Measurements from ENCODE around the gene CBX3.
"Not testable (repeated sequence)": the region's sequence is repeated elsewhere in the genome, so short reads cannot be mapped to it uniquely, and the experiment has no call there.

Gene CBX3

GRCh38 chr7:26171601-26172000, 29.9 kb upstream of the CBX3 start:
- DNase-seq = no peak

GRCh38 chr7:26172048-26172447, 29.5 kb upstream of the CBX3 start:
- DNase-seq = no peak

DNA sequence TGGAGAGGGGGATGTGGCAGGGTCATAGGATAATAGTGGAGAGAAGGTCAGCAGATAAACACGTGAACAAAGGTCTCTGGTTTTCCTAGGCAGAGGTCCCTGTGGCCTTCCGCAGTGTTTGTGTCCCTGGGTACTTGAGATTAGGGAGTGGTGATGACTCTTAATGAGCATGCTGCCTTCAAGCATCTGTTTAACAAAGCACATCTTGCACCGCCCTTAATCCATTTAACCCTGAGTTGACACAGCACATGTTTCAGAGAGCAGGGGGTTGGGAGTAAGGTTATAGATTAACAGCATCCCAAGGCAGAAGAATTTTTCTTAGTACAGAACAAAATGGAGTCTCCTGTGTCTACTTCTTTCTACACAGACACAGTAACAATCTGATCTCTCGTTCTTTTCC, 25.6 kb upstream of the CBX3 start:
- not testable (repeated sequence) for DNase-seq

DNA sequence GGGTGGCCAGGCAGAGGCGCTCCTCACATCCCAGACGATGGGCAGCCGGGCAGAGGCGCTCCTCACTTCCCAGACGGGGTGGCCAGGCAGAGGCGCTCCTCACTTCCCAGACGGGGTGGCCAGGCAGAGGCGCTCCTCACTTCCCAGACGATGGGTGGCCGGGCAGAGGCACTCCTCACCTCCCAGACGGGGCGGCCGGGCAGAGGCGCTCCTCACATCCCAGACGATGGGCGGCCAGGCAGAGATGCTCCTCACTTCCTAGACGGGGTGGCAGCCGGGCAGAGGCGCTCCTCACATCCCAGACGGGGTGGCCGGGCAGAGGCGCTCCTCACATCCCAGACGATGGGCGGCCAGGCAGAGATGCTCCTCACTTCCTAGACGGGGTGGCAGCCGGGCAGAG, 24.8 kb upstream of the CBX3 start:
- DNase-seq = not testable (repeated sequence)

GRCh38 chr7:26177269-26177668, 24.3 kb upstream of the CBX3 start:
- not testable (repeated sequence) for DNase-seq

DNA sequence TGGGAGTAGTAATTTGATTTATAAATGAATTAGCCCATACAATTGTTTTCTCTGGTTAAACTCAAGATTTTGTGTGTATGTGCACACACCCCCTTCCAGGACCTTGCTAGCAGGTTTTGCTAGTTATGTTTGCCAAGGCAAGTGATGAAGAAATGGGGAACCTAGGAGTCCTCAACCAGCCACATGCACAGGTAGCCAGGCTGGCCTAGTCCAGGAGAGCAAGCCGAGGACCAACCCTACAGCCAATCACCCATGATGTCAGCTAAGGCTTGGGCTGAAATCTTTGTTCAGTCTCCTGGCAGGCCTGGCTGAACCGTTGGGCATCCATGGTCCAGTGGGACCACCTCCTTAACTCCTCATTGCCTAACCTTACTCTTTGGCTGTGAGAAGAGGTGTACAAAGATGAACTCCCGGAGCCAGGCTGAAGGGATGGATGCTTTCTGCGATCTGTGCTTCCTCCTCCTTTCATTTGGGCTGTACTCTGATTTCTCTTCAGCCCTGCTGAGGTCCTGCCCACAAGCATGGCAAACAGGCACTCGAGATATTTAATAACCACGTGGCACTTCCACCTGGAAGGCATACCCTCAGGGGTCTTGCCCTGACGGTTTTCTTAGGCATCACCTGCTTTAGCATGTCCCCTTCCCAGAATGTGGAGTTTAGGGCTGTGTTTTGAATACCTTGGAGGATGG, 23.1 kb upstream of the CBX3 start:
- DNase-seq = no peak

DNA sequence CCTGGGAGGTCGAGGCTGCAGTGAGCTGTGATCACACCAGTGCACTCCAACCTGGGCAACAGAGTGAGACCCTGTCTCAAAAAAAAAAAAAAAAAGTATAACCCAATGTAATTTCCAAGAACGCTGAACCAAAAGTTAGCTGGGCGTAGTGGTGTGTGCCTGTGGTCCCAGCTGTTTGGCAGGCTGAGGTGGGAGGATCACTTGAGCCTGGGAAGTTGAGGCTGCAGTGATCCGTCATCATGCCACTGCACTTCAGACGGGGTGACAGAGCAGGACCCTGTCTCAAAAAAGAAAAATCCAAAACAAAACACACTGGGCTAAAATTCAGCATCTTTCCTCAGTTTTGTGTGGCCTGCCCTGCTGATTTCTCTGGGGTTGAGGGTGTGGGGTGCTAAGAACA, 22.1 kb upstream of the CBX3 start:
- DNase-seq = no peak

GRCh38 chr7:26179826-26180497, 21.6 kb upstream of the CBX3 start:
- DNase-seq = no peak

- DNase-seq = no peak
These were observed 20.8 kb upstream of the CBX3 start for GRCh38 chr7:26180792-26181198.

DNA sequence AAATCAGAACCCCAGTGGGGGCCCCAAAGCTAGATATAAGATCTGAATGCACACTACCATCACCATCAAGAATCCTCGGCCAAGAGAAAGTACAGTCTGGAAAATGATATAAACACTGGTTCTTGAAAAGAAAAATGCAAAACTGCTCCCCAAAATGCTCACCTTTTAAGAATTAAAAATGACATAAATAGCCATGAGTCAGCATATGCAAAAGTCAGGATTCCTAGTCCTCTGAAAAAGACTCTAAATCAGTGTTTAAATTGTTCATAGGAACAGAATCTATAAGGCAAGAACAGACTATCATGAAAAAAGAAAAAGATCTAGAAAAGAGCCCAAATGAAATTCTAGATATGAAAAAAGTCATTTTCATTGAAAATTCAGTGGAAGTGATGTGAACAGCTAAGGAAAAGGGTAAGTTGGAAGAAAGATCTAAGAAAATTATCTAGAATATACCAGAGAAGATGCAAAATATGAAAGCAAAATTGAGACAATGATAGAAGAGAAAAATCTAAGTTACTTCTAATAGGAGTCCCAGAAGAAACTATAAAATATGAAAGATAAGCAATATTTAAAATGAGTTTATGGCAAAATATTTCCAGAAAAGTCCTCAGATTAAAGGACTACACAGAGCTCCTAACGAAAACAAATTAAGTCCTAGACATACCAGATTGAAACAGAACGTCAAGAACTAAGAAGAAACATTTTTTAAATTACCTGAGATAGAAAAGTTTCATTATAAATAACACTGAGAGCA, 19.9 kb upstream of the CBX3 start:
- DNase-seq = no peak

- DNase-seq = no peak
These were observed 19.3 kb upstream of the CBX3 start for GRCh38 chr7:26182283-26182682.

DNA sequence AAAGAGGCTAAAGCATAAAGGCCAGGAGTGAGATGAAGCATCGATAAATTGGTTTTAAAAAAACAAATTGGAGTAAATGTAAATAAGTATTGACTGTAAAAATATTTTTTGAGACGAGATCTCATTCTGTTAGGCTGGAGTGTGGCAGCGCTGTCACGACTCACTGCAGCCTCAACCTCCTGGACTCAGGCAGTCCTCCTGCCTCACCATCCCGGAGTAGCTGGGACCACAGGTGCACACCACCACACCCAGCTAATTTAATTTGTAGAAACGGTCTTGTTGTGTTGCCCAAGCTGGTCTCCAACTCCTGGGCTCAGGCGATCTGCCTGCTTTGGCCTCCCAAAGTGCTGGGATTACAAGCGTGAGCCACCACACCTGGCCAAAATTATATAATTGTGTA, 18.8 kb upstream of the CBX3 start:
- DNase-seq = no peak

GRCh38 chr7:26183545-26184280, 17.8 kb upstream of the CBX3 start:
- no peak for DNase-seq

- DNase-seq = not testable (repeated sequence)
These were observed 17.1 kb upstream of the CBX3 start for GRCh38 chr7:26184281-26185101.

- DNase-seq = no peak
These were observed 16.3 kb upstream of the CBX3 start for GRCh38 chr7:26185131-26185843.

GRCh38 chr7:26185844-26186180, 15.7 kb upstream of the CBX3 start:
- DNase-seq = no peak

GRCh38 chr7:26186364-26187311, 14.9 kb upstream of the CBX3 start:
- DNase-seq = no peak

DNA sequence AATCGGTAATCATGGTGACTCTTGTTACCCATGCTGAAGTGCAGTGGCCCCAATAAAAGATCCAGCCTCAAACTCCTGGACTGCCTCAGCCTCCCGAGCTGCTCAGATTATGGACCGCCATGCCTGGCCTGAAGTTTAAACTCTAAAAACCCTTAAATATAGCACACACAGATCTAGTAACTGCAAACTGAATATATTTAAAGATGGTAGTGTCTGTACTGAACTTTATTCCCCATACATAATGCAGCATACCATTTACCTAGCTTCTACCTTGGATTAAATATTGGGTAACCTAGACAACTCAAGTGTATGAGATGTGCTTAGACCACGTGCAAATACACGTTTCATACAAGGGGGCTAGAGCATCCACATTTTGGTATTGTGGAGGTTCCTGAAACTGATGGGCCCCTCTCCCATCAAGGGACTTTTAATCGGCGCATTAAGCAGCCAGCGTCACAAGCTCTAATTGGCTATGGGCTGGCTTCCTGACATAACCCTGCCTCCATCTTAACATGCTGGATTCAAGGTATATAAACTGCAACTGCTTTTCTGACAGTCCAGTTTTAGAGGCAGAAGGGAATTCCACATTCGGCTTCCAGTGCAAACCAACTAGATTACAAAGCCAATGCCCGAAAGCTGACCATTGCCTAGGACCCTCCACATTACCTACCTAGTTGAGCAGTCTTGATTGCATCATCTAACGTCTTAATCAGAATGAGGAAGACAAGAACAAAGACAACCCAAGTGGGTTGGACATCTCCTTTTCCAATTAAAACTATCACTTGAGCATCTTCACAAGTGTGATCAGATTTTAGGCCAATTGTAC, 14.0 kb upstream of the CBX3 start:
- DNase-seq = no peak

DNA sequence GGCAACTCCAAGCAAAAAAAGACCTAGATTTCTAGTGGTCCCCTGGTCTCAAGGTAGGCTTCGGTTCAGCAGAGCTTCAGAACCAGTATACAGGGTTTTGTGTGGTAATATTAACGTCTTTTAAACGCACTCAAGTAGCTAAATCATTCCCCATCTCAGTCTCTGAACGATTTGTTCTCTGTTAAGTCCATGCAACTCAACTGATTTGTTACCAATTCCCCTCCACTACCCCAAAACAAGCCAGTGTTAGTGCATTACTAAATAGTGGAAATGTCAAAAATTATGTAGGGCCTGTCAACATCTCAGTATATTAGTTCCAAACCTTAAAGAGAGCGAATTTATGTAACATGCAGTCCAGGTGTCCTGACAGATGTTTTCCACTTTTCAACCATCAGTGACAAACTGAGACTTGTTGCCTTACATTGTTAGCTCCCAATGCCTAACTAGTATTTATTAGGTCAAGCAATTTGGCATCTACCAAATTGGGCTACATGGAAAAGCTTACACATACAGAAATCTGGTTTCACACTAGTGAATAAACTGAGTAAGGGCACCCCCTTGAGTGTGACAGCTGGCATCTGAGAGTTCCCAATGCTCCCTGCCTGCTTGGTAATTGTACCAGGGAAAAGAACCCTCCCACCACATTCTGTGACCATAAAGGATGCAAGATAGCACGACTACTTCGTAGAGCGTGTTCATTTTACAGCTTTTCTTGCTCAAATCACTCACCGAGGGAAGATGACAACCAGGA, 13.2 kb upstream of the CBX3 start:
- DNase-seq = no peak
